HepG2 (cell line): Measurements from ENCODE around the gene ABCA13. TPM values are rescaled to one million over a fixed set of nuclear protein-coding genes. Genes with fewer than 3 reads are reported as not detected.

Experiments
- ATAC-seq: fragments of 200-7000 bp; cut with Tn5 transposase; 3 replicates; pipeline ENCODE4 v1.9.1; 2020; ENCODE audit warnings: mild to moderate bottlenecking, moderate library complexity
- BruUV-seq: library from RNA; stranded (reverse); fragments of 400-500 nt; replicated peaks from 2 replicates; lab custom pipeline; 2021; lab: Mats Ljungman, UMichigan
- CTCF ChIA-PET: fragments of 300-600 bp; formaldehyde crosslinking; extraction: SDS; loops from one replicate; lab custom pipeline; 2021; ENCODE audit warnings: low total read pairs, inconsistent platforms, low intra/inter-chr PET ratio; lab: Yijun Ruan, JAX
- POLR2A ChIA-PET: fragments of 350-600 bp; sonication (Branson Sonifier 250); formaldehyde crosslinking; loops from one replicate; lab custom pipeline; 2020; ENCODE audit warnings: antibody characterized with exemption, inconsistent platforms; lab: Yijun Ruan, JAX
- DNase-seq: peaks from one replicate; pipeline ENCODE4 v3.0.0-alpha.2; 2015; ENCODE audit warnings: low spot score
- FAIRE-seq: peaks from 3 replicates; lab custom pipeline; 2011; peaks lifted over from hg19 to GRCh38; lab: Jason Lieb, UNC
- H2AFZ ChIP-seq: one replicate; pipeline ENCODE4 v1.6.1; 2011; ENCODE audit warnings: low read length, inconsistent platforms
- H3K27ac ChIP-seq: fragments of 300-600 bp; 3 replicates; pipeline ENCODE4 v1.8.0; 2011; ENCODE audit warnings: mixed run types, mild to moderate bottlenecking, mixed read lengths, low read length, inconsistent platforms; ENCODE audit not compliant: insufficient read depth; ENCODE audit errors: extremely low read length
- H3K27me3 ChIP-seq, 2 experiments: fragments of 200-600 bp in 1 of 2; 2 replicates in 1 of 2; 3 replicates in 1 of 2; pipeline versions ENCODE4 v1.6.0 to v1.8.0; 2011; ENCODE audit warnings: low read length in 2 of 2, mild to moderate bottlenecking in 2 of 2, moderate library complexity in 2 of 2, inconsistent platforms in 1 of 2; ENCODE audit not compliant: insufficient read depth in 2 of 2, control insufficient read depth in 1 of 2
- H3K36me3 ChIP-seq, 2 experiments: fragments of 200-600 bp in 1 of 2; replicated peaks in 1 of 2; 2 replicates in 1 of 2; 3 replicates in 1 of 2; pipeline versions ENCODE4 v1.5.1 to v1.8.0; 2011; ENCODE audit warnings: low read length in 2 of 2, inconsistent platforms in 1 of 2; ENCODE audit not compliant: insufficient read depth in 2 of 2, control insufficient read depth in 1 of 2
- H3K4me1 ChIP-seq: 2 replicates; pipeline ENCODE4 v1.5.1; 2012; ENCODE audit warnings: low read length, inconsistent platforms; ENCODE audit not compliant: insufficient read depth
- H3K4me2 ChIP-seq: 2 replicates; pipeline ENCODE4 v1.6.0; 2011; ENCODE audit warnings: low read depth, low read length, inconsistent platforms
- H3K4me3 ChIP-seq, 3 experiments: fragments of 200-600 bp in 1 of 3; sonication (generic), shearing (Covaris generic) in 1 of 3; replicated peaks in 1 of 3; 2 replicates each; pipeline ENCODE4 v1.5.1; 2011 to 2016; ENCODE audit warnings: low read length in 3 of 3, inconsistent platforms in 2 of 3, low read depth in 2 of 3, mild to moderate bottlenecking in 2 of 3, control low read depth in 1 of 3, mixed read lengths in 1 of 3; ENCODE audit not compliant: insufficient read depth in 1 of 3
- H3K79me2 ChIP-seq: one replicate; pipeline ENCODE4 v1.6.1; 2011; ENCODE audit warnings: low read length, inconsistent platforms; ENCODE audit not compliant: insufficient read depth
- H3K9ac ChIP-seq: 2 replicates; pipeline ENCODE4 v1.6.0; 2011; ENCODE audit warnings: mild to moderate bottlenecking, low read depth, low read length, inconsistent platforms; ENCODE audit not compliant: insufficient read depth
- H3K9me3 ChIP-seq: 2 replicates; pipeline ENCODE4 v1.5.1; 2012; ENCODE audit warnings: mild to moderate bottlenecking, low read length
- H4K20me1 ChIP-seq: 2 replicates; pipeline ENCODE4 v1.6.0; 2011; ENCODE audit warnings: inconsistent platforms, mild to moderate bottlenecking, low read length, moderate library complexity; ENCODE audit not compliant: insufficient read depth
- BRCA1 ChIP-seq: sonication (generic); formaldehyde crosslinking; IDR thresholded peaks from 2 replicates; pipeline ENCODE4 v1.4.0; 2020; ENCODE audit warnings: missing genetic modification reagents
- FOXA3 ChIP-seq: IDR thresholded peaks from 2 replicates; pipeline ENCODE4 v1.6.1; 2016; ENCODE audit warnings: missing genetic modification reagents, missing compliant biosample characterization
- FOXO1 ChIP-seq: sonication (generic); formaldehyde crosslinking; IDR thresholded peaks from 2 replicates; pipeline ENCODE4 v1.4.0; 2020; ENCODE audit warnings: missing genetic modification reagents
- FOXP1 ChIP-seq, 2 experiments: fragments of 450-650 bp in 1 of 2; IDR thresholded peaks; 2 replicates each; pipeline ENCODE4 v1.6.1; 2017 to 2018; ENCODE audit warnings: antibody characterized with exemption in 1 of 2
- GABPA ChIP-seq, 2 experiments: IDR thresholded peaks; 2 replicates each; pipeline ENCODE4 v1.6.1; 2011 to 2016; ENCODE audit warnings: low read depth in 2 of 2, low read length in 1 of 2, missing biosample characterization in 1 of 2, missing genetic modification characterization in 1 of 2
- HES4 ChIP-seq: sonication (generic); formaldehyde crosslinking; IDR thresholded peaks from 2 replicates; pipeline ENCODE4 v1.9.0; 2021; ENCODE audit warnings: mild to moderate bottlenecking, missing genetic modification reagents, borderline replicate concordance
- NFIB ChIP-seq: sonication (generic); formaldehyde crosslinking; IDR thresholded peaks from 2 replicates; pipeline ENCODE4 v1.9.0; 2021; ENCODE audit warnings: missing genetic modification reagents, mild to moderate bottlenecking, borderline replicate concordance
- RXRB ChIP-seq: IDR thresholded peaks from 2 replicates; pipeline ENCODE4 v1.6.1; 2016; ENCODE audit warnings: borderline replicate concordance, missing genetic modification reagents, missing compliant biosample characterization
- SAFB2 ChIP-seq: sonication (generic); formaldehyde crosslinking; IDR thresholded peaks from 2 replicates; pipeline ENCODE4 v1.5.1; 2020; ENCODE audit warnings: missing genetic modification reagents, low read depth, mild to moderate bottlenecking, borderline replicate concordance
- SP4 ChIP-seq: sonication (generic); formaldehyde crosslinking; IDR thresholded peaks from 2 replicates; pipeline ENCODE4 v1.8.1; 2023; ENCODE audit warnings: mild to moderate bottlenecking, missing genetic modification reagents
- TAF15 ChIP-seq: fragments of 200-400 bp; formaldehyde crosslinking; IDR thresholded peaks from one replicate; pipeline ENCODE4 v1.6.1; 2018; ENCODE audit warnings: mild to moderate bottlenecking, low read depth, low read length; ENCODE audit not compliant: poor library complexity, severe bottlenecking
- TEAD2 ChIP-seq: sonication (generic); formaldehyde crosslinking; IDR thresholded peaks from 2 replicates; pipeline ENCODE4 v1.9.0; 2021; ENCODE audit warnings: missing genetic modification reagents
- ZNF282 ChIP-seq: fragments of 450-650 bp; IDR thresholded peaks from 2 replicates; pipeline ENCODE4 v1.6.1; 2018; ENCODE audit not compliant: partially characterized antibody
- ZNF383 ChIP-seq: sonication (generic); formaldehyde crosslinking; IDR thresholded peaks from 2 replicates; pipeline ENCODE4 v1.4.0; 2020; ENCODE audit warnings: missing genetic modification reagents, mild to moderate bottlenecking, borderline replicate concordance
- ZNF451 ChIP-seq: sonication (generic); formaldehyde crosslinking; IDR thresholded peaks from 2 replicates; pipeline ENCODE4 v1.5.0; 2020; ENCODE audit warnings: mild to moderate bottlenecking, missing genetic modification reagents
- ZNF547 ChIP-seq: sonication (generic); formaldehyde crosslinking; IDR thresholded peaks from 2 replicates; pipeline ENCODE4 v1.5.1; 2020; ENCODE audit warnings: mild to moderate bottlenecking, missing genetic modification reagents
- ZNF577 ChIP-seq: sonication (generic); formaldehyde crosslinking; IDR thresholded peaks from 2 replicates; pipeline ENCODE4 v1.4.0; 2020; ENCODE audit warnings: mild to moderate bottlenecking, low read depth, missing genetic modification reagents, borderline replicate concordance
- ZNF720 ChIP-seq: sonication (generic); formaldehyde crosslinking; IDR thresholded peaks from 2 replicates; pipeline ENCODE4 v1.4.0; 2020; ENCODE audit warnings: missing genetic modification reagents
- ZZZ3 ChIP-seq: sonication (generic); formaldehyde crosslinking; IDR thresholded peaks from 2 replicates; pipeline ENCODE4 v1.4.0; 2020; ENCODE audit warnings: missing genetic modification reagents, mild to moderate bottlenecking, borderline replicate concordance
- WGBS: methylation state at CpG from one replicate; pipeline ENCODE4 v1.1.6; 2017; ENCODE audit warnings: low lambda C conversion rate; 5-methylcytosine and 5-hydroxymethylcytosine counted together
- in situ Hi-C: cut with HindIII; loops from 2 replicates; pipeline ENCODE4 v1.10.0; 2017; ENCODE audit warnings: low pct_unique_long_range_greater_than_20kb; ENCODE audit not compliant: extremely low pct_ligation_motif_present
- intact Hi-C: fragments of 100-400 bp; cut with micrococcal nuclease; formaldehyde crosslinking; loops from one replicate; pipeline ENCODE4 v1.10.0; 2022; ENCODE audit not compliant: unreplicated experiment
- polyA plus RNA-seq, 8 experiments: library from polyadenylated mRNA; depleted of rRNA in 3 of 8; stranded (reverse) in 7 of 8; unstranded in 1 of 8; fragments of >200 nt; fragmentation: Illumina TruSeq in 4 of 8; extraction: Trizol in 4 of 8; gene quantifications; 2 replicates each; pipeline versions ENCODE4 v1.2.1 to v1.2.3, GENCODE V29; 2011 to 2016; ENCODE audit warnings: low read depth in 4 of 8, missing spikeins in 1 of 8, mixed read lengths in 1 of 8; ENCODE audit not compliant: insufficient read depth in 1 of 8
- total RNA-seq, 5 experiments: library from RNA; depleted of rRNA; stranded (reverse); fragments of >200 nt; fragmentation: Illumina TruSeq; extraction: Trizol; gene quantifications; 2 replicates each; pipeline ENCODE4 v1.2.3, GENCODE V29; 2016; ENCODE audit warnings: low read depth in 1 of 5
- TF ChIP-seq, protein P1 (sequence below): sonication (generic); formaldehyde crosslinking; IDR thresholded peaks from 2 replicates; pipeline ENCODE4 v1.5.0; 2020; ENCODE audit warnings: mild to moderate bottlenecking, missing genetic modification reagents

ABCA13 gene
- total and polyA plus RNA-seq, 2 of the 13 experiments (the other 11 are each of a cell fraction or from before 2014, with no cell fraction given): 0.03 TPM; not detected in 1

DNA sequence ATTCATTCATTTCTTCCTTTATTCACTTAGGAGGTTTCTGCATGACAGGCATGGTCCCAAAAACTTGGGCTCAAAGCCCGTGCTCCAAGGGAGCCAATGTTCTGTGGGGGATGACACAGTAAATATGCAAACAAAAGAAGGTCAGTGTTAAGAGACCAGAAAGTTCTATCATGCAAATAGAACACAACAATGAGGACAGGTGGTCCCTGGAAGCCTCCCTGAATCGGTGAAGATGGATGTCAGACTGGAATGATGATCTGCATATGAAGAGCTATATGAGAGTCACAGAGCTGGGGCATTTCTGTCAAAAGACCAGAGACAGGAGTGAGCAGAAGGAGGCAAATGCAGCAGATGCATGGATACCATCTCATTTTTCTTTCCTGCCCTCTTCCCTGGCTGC lies 129.0 kb downstream of the ABCA13 start:
- Histone ChIP-seq H3K27me3 (no peaks in the 10 kb centered on the region), H2AFZ (no peak overlapping the region), H3K27ac (no peak overlapping the region), H3K4me2 (no peak overlapping the region), H3K4me3 (no peak overlapping the region), H3K36me3 (no peaks in the 10 kb centered on the region), H3K9me3 (no peaks in the 10 kb centered on the region), H3K4me1 (no peaks in the 10 kb centered on the region), H4K20me1 (no peaks in the 10 kb centered on the region), H3K9ac (no peak overlapping the region), H3K79me2 (no peaks in the 10 kb centered on the region)
- in situ Hi-C loops: loop anchor here (25.0 kb wide), 1 partner anchor 1537 kb away; no protein-coding TSS in a partner anchor
- intact Hi-C loops: no loop called here
- ATAC-seq: no peak
- no TSS peak for BruUV-seq
- ChIA-PET CTCF (interaction anchor here (1.3 to 1.7 kb wide), 2 partner anchors 575 to 1552 kb away, joined by 3 to 6 read pairs; no protein-coding TSS in a partner anchor), POLR2A (no interaction called here)
- DNase-seq: no peak
- WGBS: 0% methylated on average over 2 of the region's 2 CpGs
- TF ChIP-seq SP4 (CRISPR knock-in tag) (no peak), RXRB (no peak), ZNF547 (CRISPR knock-in tag) (no peak), FOXO1 (no peak), TEAD2 (no peak)
- no peak for FAIRE-seq

DNA sequence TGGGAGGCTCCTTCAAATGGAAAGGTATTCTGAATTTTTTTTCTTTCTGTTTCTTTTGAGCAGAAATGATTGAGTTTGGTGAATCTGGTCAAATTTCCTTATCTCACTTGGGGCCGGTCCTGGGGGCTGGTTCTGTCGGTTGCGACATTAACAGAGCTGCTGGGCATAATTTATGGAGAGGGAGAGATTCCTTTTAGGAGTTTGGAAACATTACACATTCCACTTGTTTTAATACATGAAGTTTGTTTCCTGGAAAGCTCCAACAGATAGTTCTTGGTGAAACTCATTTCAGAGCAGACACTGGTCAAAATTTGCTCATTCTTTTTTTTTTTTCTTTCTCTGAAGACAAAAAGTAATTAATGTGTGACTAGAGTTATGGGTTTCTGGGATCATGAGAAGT lies 129.9 kb downstream of the ABCA13 start:
- no peak for ATAC-seq
- no peak overlapping the region for H3K4me3 ChIP-seq
- intact Hi-C loops: no loop called here
- H3K36me3 ChIP-seq: no peaks in the 10 kb centered on the region
- H3K4me2 ChIP-seq: no peak overlapping the region
- H3K27me3 ChIP-seq: no peaks in the 10 kb centered on the region
- CTCF ChIA-PET: no interaction called here
- DNase-seq: no peak
- H3K9me3 ChIP-seq: no peaks in the 10 kb centered on the region
- no TSS peak for BruUV-seq
- no peaks in the 10 kb centered on the region for H3K4me1 ChIP-seq
- H2AFZ ChIP-seq: no peak overlapping the region
- in situ Hi-C loops: loop anchor here (25.0 kb wide), 1 partner anchor 1536 kb away; no protein-coding TSS in a partner anchor
- no peak overlapping the region for H3K27ac ChIP-seq
- FAIRE-seq: no peak
- H4K20me1 ChIP-seq: no peaks in the 10 kb centered on the region
- POLR2A ChIA-PET: no interaction called here
- no peak overlapping the region for H3K9ac ChIP-seq
- TF ChIP-seq TAF15 (no peak), GABPA (IDR thresholded peaks at IDR 0.05; ENCODE audit: low read depth, low read length) (no peak), GABPA (CRISPR knock-in tag; IDR thresholded peaks at IDR 0.05; ENCODE audit: low read depth) (no peak), SAFB2 (no peak), ZNF282 (no peak), HES4 (CRISPR knock-in tag) (no peak), BRCA1 (CRISPR knock-in tag) (no peak), FOXP1 (IDR thresholded peaks at IDR 0.05) (no peak), FOXP1 (CRISPR knock-in tag; IDR thresholded peaks at IDR 0.05) (no peak), ZNF383 (no peak), ZNF720 (CRISPR knock-in tag) (no peak), ZZZ3 (CRISPR knock-in tag) (no peak), ZNF451 (CRISPR knock-in tag) (no peak), NFIB (CRISPR knock-in tag) (no peak), ZNF577 (CRISPR knock-in tag) (no peak), FOXA3 (CRISPR knock-in tag) (no peak)
- TF ChIP-seq, protein P1, sequence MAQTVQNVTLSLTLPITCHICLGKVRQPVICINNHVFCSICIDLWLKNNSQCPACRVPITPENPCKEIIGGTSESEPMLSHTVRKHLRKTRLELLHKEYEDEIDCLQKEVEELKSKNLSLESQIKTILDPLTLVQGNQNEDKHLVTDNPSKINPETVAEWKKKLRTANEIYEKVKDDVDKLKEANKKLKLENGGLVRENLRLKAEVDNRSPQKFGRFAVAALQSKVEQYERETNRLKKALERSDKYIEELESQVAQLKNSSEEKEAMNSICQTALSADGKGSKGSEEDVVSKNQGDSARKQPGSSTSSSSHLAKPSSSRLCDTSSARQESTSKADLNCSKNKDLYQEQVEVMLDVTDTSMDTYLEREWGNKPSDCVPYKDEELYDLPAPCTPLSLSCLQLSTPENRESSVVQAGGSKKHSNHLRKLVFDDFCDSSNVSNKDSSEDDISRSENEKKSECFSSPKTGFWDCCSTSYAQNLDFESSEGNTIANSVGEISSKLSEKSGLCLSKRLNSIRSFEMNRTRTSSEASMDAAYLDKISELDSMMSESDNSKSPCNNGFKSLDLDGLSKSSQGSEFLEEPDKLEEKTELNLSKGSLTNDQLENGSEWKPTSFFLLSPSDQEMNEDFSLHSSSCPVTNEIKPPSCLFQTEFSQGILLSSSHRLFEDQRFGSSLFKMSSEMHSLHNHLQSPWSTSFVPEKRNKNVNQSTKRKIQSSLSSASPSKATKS (CRISPR knock-in tag): no peak
- no peaks in the 10 kb centered on the region for H3K79me2 ChIP-seq
- 0% methylated on average over 3 of the region's 3 CpGs for WGBS
